IMR-90 (cell line): ENCODE measurements around the gene UBE2L3. TPM values are rescaled to one million over a fixed set of nuclear protein-coding genes. Genes with fewer than 3 reads are reported as not detected.

Experiments used
- ATAC-seq: fragments of 200-7000 bp; cut with Tn5 transposase; 2 replicates; pipeline ENCODE4 v1.9.1; 2020; ENCODE audit warnings: low read depth, mild to moderate bottlenecking, moderate library complexity
- BruUV-seq: library from RNA; stranded (reverse); fragments of 400-500 nt; replicated peaks from 2 replicates; lab custom pipeline; 2021; lab: Mats Ljungman, UMichigan
- CTCF ChIA-PET: fragments of 300-600 bp; formaldehyde crosslinking; extraction: SDS; loops from one replicate; lab custom pipeline; 2021; ENCODE audit warnings: antibody characterized with exemption; lab: Yijun Ruan, JAX
- POLR2A ChIA-PET: fragments of 300-600 bp; sonication (Branson Sonifier 250); formaldehyde crosslinking; loops from one replicate; lab custom pipeline; 2022; ENCODE audit warnings: antibody characterized with exemption; ENCODE audit not compliant: unreplicated experiment; lab: Charles Lee
- DNase-seq: peaks from one replicate; pipeline ENCODE4 v3.0.0; 2013
- H2AFZ ChIP-seq: replicated peaks from 2 replicates; pipeline ENCODE3; 2013; ENCODE audit warnings: low read length, mild to moderate bottlenecking; ENCODE audit not compliant: poor library complexity
- H2AK5ac ChIP-seq: 2 replicates; pipeline ENCODE4 v1.6.1; 2013; ENCODE audit warnings: low read depth, low read length, inconsistent platforms
- H2AK9ac ChIP-seq: replicated peaks from 2 replicates; pipeline ENCODE3; 2013; ENCODE audit warnings: mild to moderate bottlenecking, low read depth, low read length, moderate library complexity; ENCODE audit not compliant: poor library complexity
- H2BK120ac ChIP-seq: 2 replicates; pipeline ENCODE4 v1.6.1; 2013; ENCODE audit warnings: low read depth, low read length, inconsistent platforms
- H2BK15ac ChIP-seq: 3 replicates; pipeline ENCODE4 v1.6.1; 2013; ENCODE audit warnings: low read depth, low read length, inconsistent platforms
- H2BK20ac ChIP-seq: 2 replicates; pipeline ENCODE4 v1.6.1; 2013; ENCODE audit warnings: low read depth, mild to moderate bottlenecking, inconsistent platforms, low read length, moderate library complexity
- H2BK5ac ChIP-seq: 2 replicates; pipeline ENCODE4 v1.6.1; 2013; ENCODE audit warnings: mild to moderate bottlenecking, low read depth, low read length, inconsistent platforms; ENCODE audit not compliant: poor library complexity, severe bottlenecking
- H3K14ac ChIP-seq: replicated peaks from 2 replicates; pipeline ENCODE4 v1.6.1; 2013; ENCODE audit warnings: low read depth, low read length, inconsistent platforms
- H3K18ac ChIP-seq: 2 replicates; pipeline ENCODE4 v1.6.1; 2013; ENCODE audit warnings: low read depth, low read length, control low read depth
- H3K23ac ChIP-seq: 2 replicates; pipeline ENCODE4 v1.6.1; 2013; ENCODE audit warnings: low read depth, low read length, inconsistent platforms
- H3K27ac ChIP-seq: 2 replicates; pipeline ENCODE4 v1.5.1; 2013; ENCODE audit warnings: mild to moderate bottlenecking, control low read depth, low read length; ENCODE audit not compliant: insufficient read depth
- H3K27me3 ChIP-seq: 2 replicates; pipeline ENCODE4 v1.6.1; 2013; ENCODE audit warnings: low read length; ENCODE audit not compliant: control insufficient read depth, insufficient read depth
- H3K36me3 ChIP-seq: 2 replicates; pipeline ENCODE4 v1.6.1; 2013; ENCODE audit warnings: low read length, mixed read lengths; ENCODE audit not compliant: control insufficient read depth, insufficient read depth
- H3K4ac ChIP-seq: 2 replicates; pipeline ENCODE4 v1.6.1; 2013; ENCODE audit warnings: low read depth, low read length, inconsistent platforms
- H3K4me1 ChIP-seq: 2 replicates; pipeline ENCODE4 v1.6.1; 2013; ENCODE audit warnings: low read length, mixed read lengths; ENCODE audit not compliant: control insufficient read depth, insufficient read depth
- H3K4me2 ChIP-seq: 2 replicates; pipeline ENCODE4 v1.6.1; 2013; ENCODE audit warnings: low read depth, mild to moderate bottlenecking, control low read depth, low read length, moderate library complexity
- H3K4me3 ChIP-seq: 2 replicates; pipeline ENCODE4 v1.5.1; 2013; ENCODE audit warnings: low read depth, mild to moderate bottlenecking, control low read depth, low read length, moderate library complexity; ENCODE audit not compliant: insufficient read depth
- H3K56ac ChIP-seq: 2 replicates; pipeline ENCODE4 v1.6.1; 2013; ENCODE audit warnings: low read length, inconsistent platforms; ENCODE audit not compliant: insufficient read depth; ENCODE audit errors: extremely low read depth
- H3K79me1 ChIP-seq, 2 experiments: 2 replicates each; pipeline ENCODE4 v1.6.1; 2013; ENCODE audit warnings: low read length in 2 of 2, inconsistent platforms in 1 of 2, low read depth in 1 of 2
- H3K9ac ChIP-seq: 2 replicates; pipeline ENCODE4 v1.6.1; 2013; ENCODE audit warnings: low read depth, low read length, control low read depth
- H3K9me1 ChIP-seq: 2 replicates; pipeline ENCODE4 v1.6.1; 2013; ENCODE audit warnings: low read length, inconsistent platforms; ENCODE audit not compliant: insufficient read depth
- H3K9me3 ChIP-seq: 2 replicates; pipeline ENCODE4 v1.6.1; 2013; ENCODE audit warnings: low read length; ENCODE audit not compliant: control insufficient read depth, insufficient read depth
- H4K20me1 ChIP-seq: 2 replicates; pipeline ENCODE4 v1.6.1; 2013; ENCODE audit warnings: low read length, inconsistent platforms; ENCODE audit not compliant: insufficient read depth
- H4K5ac ChIP-seq: 2 replicates; pipeline ENCODE4 v1.6.1; 2013; ENCODE audit warnings: mild to moderate bottlenecking, low read depth, low read length, control low read depth
- H4K8ac ChIP-seq, 2 experiments: 2 replicates each; pipeline ENCODE4 v1.6.1; 2013; ENCODE audit warnings: low read depth in 2 of 2, low read length in 2 of 2, control low read depth in 1 of 2, inconsistent platforms in 1 of 2
- H4K91ac ChIP-seq: 2 replicates; pipeline ENCODE4 v1.6.1; 2013; ENCODE audit warnings: low read depth, low read length, inconsistent platforms; ENCODE audit not compliant: insufficient read depth
- BHLHE40 ChIP-seq: fragments of 150-350 bp; IDR thresholded peaks from 2 replicates; pipeline ENCODE4 v1.6.1; 2016; ENCODE audit warnings: mild to moderate bottlenecking, low read depth, low read length
- CEBPB ChIP-seq: IDR thresholded peaks from 2 replicates; pipeline ENCODE4 v1.6.1; 2012; ENCODE audit warnings: low read depth, low read length, improper control_type of control experiment
- CHD1 ChIP-seq: IDR thresholded peaks from 2 replicates; pipeline ENCODE4 v1.6.1; 2012; ENCODE audit warnings: low read depth, low read length, improper control_type of control experiment
- CTCF ChIP-seq: conservative IDR thresholded peaks from 2 replicates; pipeline ENCODE4 v1.5.1; 2012; ENCODE audit warnings: mild to moderate bottlenecking, low read depth, low read length, improper control_type of control experiment
- ELK1 ChIP-seq: fragments of 150-350 bp; IDR thresholded peaks from 2 replicates; pipeline ENCODE4 v1.6.1; 2016; ENCODE audit warnings: low read depth, mild to moderate bottlenecking, low read length, moderate library complexity, borderline replicate concordance
- FOS ChIP-seq: fragments of 150-350 bp; IDR thresholded peaks from 2 replicates; pipeline ENCODE4 v1.6.1; 2016; ENCODE audit warnings: low read depth, low read length
- MAFK ChIP-seq: IDR thresholded peaks from 2 replicates; pipeline ENCODE4 v1.6.1; 2012; ENCODE audit warnings: low read depth, low read length, improper control_type of control experiment
- MAZ ChIP-seq: IDR thresholded peaks from 2 replicates; pipeline ENCODE4 v1.6.1; 2012; ENCODE audit warnings: low read depth, mild to moderate bottlenecking, low read length, improper control_type of control experiment, moderate library complexity, borderline replicate concordance
- MXI1 ChIP-seq: IDR thresholded peaks from 2 replicates; pipeline ENCODE4 v1.6.1; 2012; ENCODE audit warnings: low read depth, mild to moderate bottlenecking, low read length, moderate library complexity, borderline replicate concordance
- NFE2L2 ChIP-seq: fragments of 150-350 bp; IDR thresholded peaks from 2 replicates; pipeline ENCODE4 v1.6.1; 2016; ENCODE audit warnings: low read depth, mild to moderate bottlenecking, low read length
- POLR2A ChIP-seq: IDR thresholded peaks from 2 replicates; pipeline ENCODE4 v1.6.1; 2012; ENCODE audit warnings: mild to moderate bottlenecking, low read depth, low read length
- RAD21 ChIP-seq: IDR thresholded peaks from 2 replicates; pipeline ENCODE4 v1.6.1; 2012; ENCODE audit warnings: low read length, improper control_type of control experiment
- RCOR1 ChIP-seq: IDR thresholded peaks from 2 replicates; pipeline ENCODE4 v1.6.1; 2012; ENCODE audit warnings: mild to moderate bottlenecking, low read length, improper control_type of control experiment; ENCODE audit not compliant: insufficient replicate concordance
- RFX5 ChIP-seq: IDR thresholded peaks from 2 replicates; pipeline ENCODE4 v1.8.0; 2012; ENCODE audit warnings: low read depth, mild to moderate bottlenecking, low read length, moderate library complexity
- SMC3 ChIP-seq: fragments of 150-350 bp; IDR thresholded peaks from 2 replicates; pipeline ENCODE4 v1.6.1; 2016; ENCODE audit warnings: low read depth, mild to moderate bottlenecking, antibody characterized with exemption, low read length, moderate library complexity
- USF2 ChIP-seq: fragments of 150-350 bp; IDR thresholded peaks from 2 replicates; pipeline ENCODE4 v1.6.1; 2017; ENCODE audit warnings: mild to moderate bottlenecking, antibody characterized with exemption, low read length, low read depth
- WGBS, 2 experiments: methylation state at CpG; one replicate each; pipeline versions ENCODE4 v1.1.5 to v1.1.7; 2013; ENCODE audit warnings: missing lambda C conversion rate in 2 of 2; ENCODE audit not compliant: insufficient read length in 1 of 2; ENCODE audit errors: extremely low coverage in 2 of 2; 5-methylcytosine and 5-hydroxymethylcytosine counted together
- dilution Hi-C: fragments of 300-500 bp; cut with HindIII; formaldehyde crosslinking; loops from one replicate; pipeline ENCODE4 v1.14.3; 2018; ENCODE audit warnings: low sequenced_read_pairs; ENCODE audit not compliant: unreplicated experiment
- in situ Hi-C: fragments of 300-500 bp; cut with MboI; formaldehyde crosslinking; loops from 3 replicates; pipeline ENCODE4 v1.14.3; 2019; ENCODE audit warnings: low sequenced_read_pairs, inconsistent platforms, mixed read lengths
- intact Hi-C: fragments of 100-400 bp; cut with micrococcal nuclease; formaldehyde crosslinking; loops from 2 replicates; pipeline ENCODE4 v1.10.0; 2022
- polyA plus RNA-seq, 3 experiments: library from polyadenylated mRNA; depleted of rRNA; stranded (reverse); fragments of >200 nt; gene quantifications; 2 replicates each; pipeline ENCODE4 v1.2.3, GENCODE V29; 2012; ENCODE audit warnings: low replicate concordance in 1 of 3
- total RNA-seq: library from RNA; depleted of rRNA; stranded (reverse); fragments of >200 nt; gene quantifications from 2 replicates; pipeline ENCODE4 v1.2.3, GENCODE V29; 2012

Gene UBE2L3
- total and polyA plus RNA-seq, 2 of the 4 experiments (the other 2 are of a cell fraction) = 29.0 to 72.9 TPM

- no peak overlapping the region for H2BK20ac ChIP-seq
- H3K4me2 ChIP-seq = no peak overlapping the region
- in situ Hi-C loops = no loop called here
- H4K5ac ChIP-seq = no peak overlapping the region
- no peaks in the 10 kb centered on the region for H3K9me3 ChIP-seq
- H3K56ac ChIP-seq = no peak overlapping the region
- peaks cover 25% of the 10 kb centered on the region for H3K36me3 ChIP-seq
- CTCF ChIA-PET = no interaction called here
- BruUV-seq = no TSS peak
- H2AK9ac ChIP-seq = no peak overlapping the region
- no peak overlapping the region for H2BK15ac ChIP-seq
- no peak overlapping the region for H3K18ac ChIP-seq
- intact Hi-C loops = no loop called here
- no CpG with 5 or more reads among the region's 3 CpGs for WGBS, 2 experiments
- H3K27me3 ChIP-seq = no peaks in the 10 kb centered on the region
- H3K4me1 ChIP-seq = peaks cover 11% of the 10 kb centered on the region
- TF ChIP-seq SMC3 (no peak), CTCF (no peak), RCOR1 (no peak), BHLHE40 (no peak), NFE2L2 (no peak), POLR2A (no peak), MAZ (no peak), CEBPB (no peak), MAFK (no peak), ELK1 (no peak), RAD21 (no peak), CHD1 (no peak), RFX5 (no peak), FOS (no peak), USF2 (no peak), MXI1 (no peak)
- H3K9ac ChIP-seq = no peak overlapping the region
- POLR2A ChIA-PET = no interaction called here
- peaks cover 88% of the 10 kb centered on the region for H4K20me1 ChIP-seq
- H4K8ac ChIP-seq = no peak overlapping the region
- no peak overlapping the region for H2BK120ac ChIP-seq
- no peak for ATAC-seq
- no peak overlapping the region for H4K91ac ChIP-seq
- dilution Hi-C loops = no loop called here
- no peak overlapping the region for H3K14ac ChIP-seq
- H3K79me1 ChIP-seq = peaks cover 28 to 77% of the 10 kb centered on the region in 2 experiments
- H3K9me1 ChIP-seq = peaks cover 17% of the 10 kb centered on the region
- H3K4me3 ChIP-seq = no peak overlapping the region
- H3K27ac ChIP-seq = no peak overlapping the region
- no peak overlapping the region for H2AK5ac ChIP-seq
- no peak for DNase-seq
- H3K4ac ChIP-seq = no peak overlapping the region
- no peak overlapping the region for H2AFZ ChIP-seq
- 0 out of 2 replicates have a peak overlapping the region, but pooled peaks have one; percentile 33 for H3K23ac ChIP-seq
- H2BK5ac ChIP-seq = no peak overlapping the region
Observed at GRCh38 chr22:21621025-21621424, 53.5 kb downstream of the UBE2L3 start.
